Measurements from ENCODE around the gene SURF1. TPM values are rescaled to one million over a fixed set of nuclear protein-coding genes. Genes with fewer than 3 reads are reported as not detected.
"Not testable (repeated sequence)": the region's sequence is repeated elsewhere in the genome, so short reads cannot be mapped to it uniquely, and the experiment has no call there.

SURF1 gene
- total and polyA plus RNA-seq, 7 donors, result 27.7 to 127 (median 54.9) TPM

DNA sequence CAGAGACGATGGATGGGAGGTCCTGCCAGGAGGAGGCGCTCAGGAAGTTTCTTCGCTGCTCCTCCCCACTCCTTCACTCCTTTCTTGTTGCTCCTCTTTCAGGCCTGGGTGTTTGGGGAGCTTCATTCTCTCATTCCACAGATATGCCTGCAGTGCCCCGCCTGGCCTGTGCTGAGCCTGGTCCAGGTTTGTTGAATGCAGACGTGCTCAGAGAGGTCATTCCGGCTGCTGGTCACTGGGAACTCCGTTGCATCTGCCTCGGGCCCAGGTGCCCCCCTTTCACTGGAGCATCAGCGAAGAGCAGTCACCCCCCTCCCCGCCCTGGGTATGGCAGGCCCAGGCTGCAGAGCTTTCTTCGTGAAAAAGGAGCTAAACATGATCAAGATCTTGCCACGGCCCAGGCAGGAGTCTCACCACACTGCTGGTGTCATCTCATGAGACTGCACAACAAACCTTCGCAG lies 35.8 kb downstream of the SURF1 start:
- no peak for ATAC-seq
- H3K4me1 ChIP-seq, result no peaks in the 10 kb centered on the region
- H3K36me3 ChIP-seq (ENCODE audit: insufficient read depth in 1 of 2, low read depth in 1 of 2), result no peaks in the 10 kb centered on the region
- H3K27ac ChIP-seq, result no peak overlapping the region
- no peak overlapping the region for H3K4me3 ChIP-seq
- no peaks in the 10 kb centered on the region for H3K27me3 ChIP-seq (ENCODE audit: insufficient read depth in 3 of 3, low read length in 2 of 3)
- intact Hi-C loops (cut with DNase I), result no loop called here
- no peaks in the 10 kb centered on the region for H3K9me3 ChIP-seq
- no peak for DNase-seq
- 69 to 77% (median 76%) methylated on average over 13 of the region's 13 CpGs for WGBS, 3 donors
- TF ChIP-seq, protein P1, sequence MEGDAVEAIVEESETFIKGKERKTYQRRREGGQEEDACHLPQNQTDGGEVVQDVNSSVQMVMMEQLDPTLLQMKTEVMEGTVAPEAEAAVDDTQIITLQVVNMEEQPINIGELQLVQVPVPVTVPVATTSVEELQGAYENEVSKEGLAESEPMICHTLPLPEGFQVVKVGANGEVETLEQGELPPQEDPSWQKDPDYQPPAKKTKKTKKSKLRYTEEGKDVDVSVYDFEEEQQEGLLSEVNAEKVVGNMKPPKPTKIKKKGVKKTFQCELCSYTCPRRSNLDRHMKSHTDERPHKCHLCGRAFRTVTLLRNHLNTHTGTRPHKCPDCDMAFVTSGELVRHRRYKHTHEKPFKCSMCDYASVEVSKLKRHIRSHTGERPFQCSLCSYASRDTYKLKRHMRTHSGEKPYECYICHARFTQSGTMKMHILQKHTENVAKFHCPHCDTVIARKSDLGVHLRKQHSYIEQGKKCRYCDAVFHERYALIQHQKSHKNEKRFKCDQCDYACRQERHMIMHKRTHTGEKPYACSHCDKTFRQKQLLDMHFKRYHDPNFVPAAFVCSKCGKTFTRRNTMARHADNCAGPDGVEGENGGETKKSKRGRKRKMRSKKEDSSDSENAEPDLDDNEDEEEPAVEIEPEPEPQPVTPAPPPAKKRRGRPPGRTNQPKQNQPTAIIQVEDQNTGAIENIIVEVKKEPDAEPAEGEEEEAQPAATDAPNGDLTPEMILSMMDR (IDR thresholded peaks at IDR 0.05), result no peak

DNA sequence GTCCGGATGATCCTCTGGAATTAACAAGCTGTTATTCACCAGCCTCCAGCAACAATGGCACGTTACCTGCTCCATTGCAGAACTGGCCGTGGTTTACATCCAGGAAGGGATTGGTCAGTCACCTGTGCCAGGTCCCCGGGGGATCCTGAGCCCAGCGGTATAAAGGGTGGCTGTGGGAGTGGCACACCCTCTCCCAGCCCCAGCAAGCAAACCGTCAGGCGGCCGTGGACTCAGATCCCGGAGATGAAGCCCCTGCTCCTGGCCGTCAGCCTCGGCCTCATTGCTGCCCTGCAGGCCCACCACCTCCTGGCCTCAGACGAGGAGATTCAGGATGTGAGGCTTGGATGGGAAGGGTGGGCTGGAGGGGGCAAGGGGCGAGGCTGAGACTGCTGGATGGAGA lies 38.7 kb downstream of the SURF1 start:
- 68 to 74% (median 72%) methylated on average over 12 to 13 of the region's 13 CpGs for WGBS, 3 donors

DNA sequence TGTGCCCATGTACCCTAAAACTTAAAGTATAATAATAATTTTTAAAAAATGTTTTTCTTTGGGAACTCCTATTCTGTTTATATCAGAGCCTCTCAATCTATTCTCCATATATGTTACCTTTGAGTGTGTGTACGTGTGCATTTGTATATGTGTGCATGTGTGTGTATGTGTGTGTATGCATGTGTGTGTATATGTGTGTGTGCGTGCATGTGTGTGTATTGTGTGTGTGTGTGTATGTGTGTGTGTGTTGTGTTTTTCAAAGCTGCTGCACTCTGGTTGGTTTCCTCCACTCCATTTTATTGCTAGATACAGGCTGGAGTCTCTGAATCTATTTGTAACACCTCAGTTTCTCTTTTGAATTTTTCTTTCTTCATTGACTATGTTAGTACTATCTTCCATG lies 40.3 kb downstream of the SURF1 start:
- no peaks in the 10 kb centered on the region for H3K27me3 ChIP-seq (ENCODE audit: insufficient read depth in 3 of 3, low read length in 2 of 3)
- no peak for ATAC-seq
- DNase-seq, result no peak
- H3K9me3 ChIP-seq, result no peaks in the 10 kb centered on the region
- intact Hi-C loops (cut with DNase I), result no loop called here
- H3K4me1 ChIP-seq, result no peaks in the 10 kb centered on the region
- TF ChIP-seq, protein P1 (IDR thresholded peaks at IDR 0.05), result no peak
- H3K36me3 ChIP-seq (ENCODE audit: insufficient read depth in 1 of 2, low read depth in 1 of 2), result no peaks in the 10 kb centered on the region
- H3K4me3 ChIP-seq, result no peak overlapping the region
- WGBS, 3 donors, result 76 to 78% (median 77%) methylated on average over 2 of the region's 2 CpGs
- no peak overlapping the region for H3K27ac ChIP-seq

More for the DNA sequence above, 38.7 kb downstream of the SURF1 start:
- H3K4me3 ChIP-seq; H3K27ac ChIP-seq; intact Hi-C loops (cut with DNase I); H3K36me3 ChIP-seq (ENCODE audit: insufficient read depth in 1 of 2, low read depth in 1 of 2); H3K9me3 ChIP-seq; H3K27me3 ChIP-seq (ENCODE audit: insufficient read depth in 3 of 3, low read length in 2 of 3); H3K4me1 ChIP-seq; DNase-seq; ATAC-seq: not testable (repeated sequence)

DNA sequence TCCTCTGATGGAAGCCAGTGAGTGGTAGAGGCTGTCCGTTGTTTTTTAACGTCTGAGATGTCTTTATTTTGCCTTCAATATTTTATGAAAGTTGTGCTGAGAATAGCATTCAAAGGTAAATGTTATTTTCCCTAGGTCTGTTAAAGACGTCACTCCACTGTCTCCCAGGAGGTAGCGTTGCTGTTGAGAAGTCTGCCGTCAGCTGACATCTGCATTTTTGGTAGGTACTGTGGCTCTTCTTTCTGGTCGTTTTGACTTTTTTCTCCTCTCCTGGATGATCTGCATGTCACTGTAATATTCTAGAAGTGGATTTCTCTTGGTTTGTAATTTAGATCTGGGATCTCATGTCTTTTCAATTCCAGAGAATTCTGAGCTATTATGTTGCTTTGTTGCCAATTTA lies 46.7 kb downstream of the SURF1 start:
- Histone ChIP-seq H3K27me3 (ENCODE audit: insufficient read depth in 3 of 3, low read length in 2 of 3) (peaks cover 0 to 25% (median 0%) of the 10 kb centered on the region in 3 donors), H3K27ac (no peak overlapping the region), H3K4me3 (no peak overlapping the region), H3K9me3 (no peaks in the 10 kb centered on the region), H3K36me3 (ENCODE audit: insufficient read depth in 1 of 2, low read depth in 1 of 2) (no peaks in the 10 kb centered on the region), H3K4me1 (no peaks in the 10 kb centered on the region)
- TF ChIP-seq, protein P1 (IDR thresholded peaks at IDR 0.05), result no peak
- ATAC-seq (no peak), DNase-seq (no peak)
- WGBS, 3 donors, result 78 to 85% (median 81%) methylated on average over 6 of the region's 6 CpGs
- intact Hi-C loops (cut with DNase I), result no loop called here

DNA sequence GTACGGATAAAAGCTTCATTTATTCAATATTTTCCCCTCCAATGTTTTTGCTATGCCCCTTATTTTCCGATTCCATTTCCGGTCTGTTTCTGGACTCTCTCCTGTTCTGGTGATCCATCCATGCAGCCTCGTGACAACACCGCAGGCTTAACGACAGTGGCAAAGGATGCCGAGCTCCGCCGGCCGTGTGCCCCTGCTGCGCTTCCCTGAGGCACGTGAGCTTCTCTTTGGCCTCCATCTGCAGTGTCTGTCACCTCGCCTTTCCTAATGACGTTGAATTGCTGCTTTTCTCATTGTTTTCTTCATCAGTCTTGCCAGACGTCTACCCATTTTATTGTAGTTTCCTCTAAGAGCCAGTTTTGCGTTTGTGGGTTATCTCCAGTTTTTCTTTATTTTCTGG lies 49.0 kb downstream of the SURF1 start:
- WGBS, 3 donors, result 54 to 66% (median 58%) methylated on average over 16 of the region's 16 CpGs
- no peak overlapping the region for H3K4me3 ChIP-seq
- H3K9me3 ChIP-seq, result no peaks in the 10 kb centered on the region
- intact Hi-C loops (cut with DNase I), result no loop called here
- TF ChIP-seq, protein P1 (IDR thresholded peaks at IDR 0.05), result no peak
- H3K27me3 ChIP-seq (ENCODE audit: insufficient read depth in 3 of 3, low read length in 2 of 3), result peaks cover 0 to 33% (median 8%) of the 10 kb centered on the region in 3 donors
- DNase-seq (no peak), ATAC-seq (no peak)
- no peak overlapping the region for H3K27ac ChIP-seq
- no peaks in the 10 kb centered on the region for H3K4me1 ChIP-seq
- H3K36me3 ChIP-seq (ENCODE audit: insufficient read depth in 1 of 2, low read depth in 1 of 2), result no peaks in the 10 kb centered on the region

Measured in psoas muscle (tissue), 8 donors.